C4-2B (cell line): ENCODE results near the gene SSBP2.

Source experiments
- ZFX ChIP-seq: fragments of 450-650 bp; IDR thresholded peaks from 2 replicates; pipeline ENCODE4 v1.6.1; 2017
- TF ChIP-seq, protein P1 (sequence below): fragments of 450-650 bp; conservative IDR thresholded peaks from 2 replicates; pipeline ENCODE4 v1.5.1; 2017; ENCODE audit warnings: mild to moderate bottlenecking

DNA sequence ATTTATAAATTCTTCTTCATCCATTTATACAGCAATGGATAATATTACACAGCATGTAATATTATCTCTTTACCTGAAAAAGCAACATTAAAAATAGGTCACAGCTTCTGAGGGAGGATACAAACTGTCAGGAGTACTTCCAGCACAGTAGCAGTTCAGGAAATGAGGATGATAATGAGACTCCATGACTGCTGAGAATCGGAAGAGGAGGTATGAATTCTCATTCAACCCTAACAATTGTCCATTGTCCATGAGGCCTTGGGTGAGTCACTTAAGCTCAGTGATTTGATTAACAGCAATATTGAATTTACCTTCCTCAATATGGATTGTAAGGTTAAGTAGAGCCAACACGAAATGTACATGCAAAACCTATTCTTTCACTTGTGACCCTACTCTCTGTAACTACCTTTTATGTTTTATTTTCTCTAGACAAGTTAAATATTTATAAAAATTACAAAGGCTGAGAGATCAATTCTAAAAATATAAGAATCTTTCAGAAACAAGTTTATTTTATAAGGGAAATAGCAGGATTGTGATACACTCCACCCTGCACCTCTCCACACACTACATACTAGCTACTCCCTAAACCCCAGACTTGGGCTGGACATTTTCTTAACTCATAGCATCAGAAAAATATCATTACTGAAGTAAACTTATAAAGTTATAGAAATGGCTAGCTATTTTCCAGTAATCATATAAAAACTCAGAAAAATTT is 197.9 kb downstream of the SSBP2 start:
- TF ChIP-seq, protein P1, sequence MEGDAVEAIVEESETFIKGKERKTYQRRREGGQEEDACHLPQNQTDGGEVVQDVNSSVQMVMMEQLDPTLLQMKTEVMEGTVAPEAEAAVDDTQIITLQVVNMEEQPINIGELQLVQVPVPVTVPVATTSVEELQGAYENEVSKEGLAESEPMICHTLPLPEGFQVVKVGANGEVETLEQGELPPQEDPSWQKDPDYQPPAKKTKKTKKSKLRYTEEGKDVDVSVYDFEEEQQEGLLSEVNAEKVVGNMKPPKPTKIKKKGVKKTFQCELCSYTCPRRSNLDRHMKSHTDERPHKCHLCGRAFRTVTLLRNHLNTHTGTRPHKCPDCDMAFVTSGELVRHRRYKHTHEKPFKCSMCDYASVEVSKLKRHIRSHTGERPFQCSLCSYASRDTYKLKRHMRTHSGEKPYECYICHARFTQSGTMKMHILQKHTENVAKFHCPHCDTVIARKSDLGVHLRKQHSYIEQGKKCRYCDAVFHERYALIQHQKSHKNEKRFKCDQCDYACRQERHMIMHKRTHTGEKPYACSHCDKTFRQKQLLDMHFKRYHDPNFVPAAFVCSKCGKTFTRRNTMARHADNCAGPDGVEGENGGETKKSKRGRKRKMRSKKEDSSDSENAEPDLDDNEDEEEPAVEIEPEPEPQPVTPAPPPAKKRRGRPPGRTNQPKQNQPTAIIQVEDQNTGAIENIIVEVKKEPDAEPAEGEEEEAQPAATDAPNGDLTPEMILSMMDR: no peak
- no peak for TF ChIP-seq ZFX
